ENCODE results near the gene EVA1C. TPM values are rescaled to one million over a fixed set of nuclear protein-coding genes. Genes with fewer than 3 reads are reported as not detected.

Gene EVA1C
- total and polyA plus RNA-seq, 9 of the 15 experiments (the other 6 are each of a cell fraction or from before 2014, with no cell fraction given) = 0.22 TPM; not detected in 8

DNA sequence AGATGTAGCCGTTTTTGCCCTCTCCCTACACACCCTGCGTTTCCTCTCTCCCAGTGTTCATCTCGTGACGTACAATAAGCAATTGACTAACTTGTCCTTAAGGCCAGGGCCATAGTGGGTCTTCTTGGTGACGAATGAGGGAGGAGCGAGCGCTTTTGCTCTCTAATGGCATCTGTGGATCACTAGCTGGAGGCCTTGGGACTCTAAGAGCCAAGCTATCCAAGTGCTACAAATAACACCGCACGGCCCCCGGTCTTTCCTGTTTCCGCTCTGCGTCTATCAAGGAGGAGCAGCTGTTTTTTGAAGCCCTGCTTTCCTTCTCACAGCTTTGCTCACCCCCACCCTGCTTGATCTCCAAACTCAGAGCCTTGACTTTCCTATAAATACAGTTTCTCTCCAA, 25.2 kb downstream of the EVA1C start (continued):
- TF ChIP-seq, protein P1, sequence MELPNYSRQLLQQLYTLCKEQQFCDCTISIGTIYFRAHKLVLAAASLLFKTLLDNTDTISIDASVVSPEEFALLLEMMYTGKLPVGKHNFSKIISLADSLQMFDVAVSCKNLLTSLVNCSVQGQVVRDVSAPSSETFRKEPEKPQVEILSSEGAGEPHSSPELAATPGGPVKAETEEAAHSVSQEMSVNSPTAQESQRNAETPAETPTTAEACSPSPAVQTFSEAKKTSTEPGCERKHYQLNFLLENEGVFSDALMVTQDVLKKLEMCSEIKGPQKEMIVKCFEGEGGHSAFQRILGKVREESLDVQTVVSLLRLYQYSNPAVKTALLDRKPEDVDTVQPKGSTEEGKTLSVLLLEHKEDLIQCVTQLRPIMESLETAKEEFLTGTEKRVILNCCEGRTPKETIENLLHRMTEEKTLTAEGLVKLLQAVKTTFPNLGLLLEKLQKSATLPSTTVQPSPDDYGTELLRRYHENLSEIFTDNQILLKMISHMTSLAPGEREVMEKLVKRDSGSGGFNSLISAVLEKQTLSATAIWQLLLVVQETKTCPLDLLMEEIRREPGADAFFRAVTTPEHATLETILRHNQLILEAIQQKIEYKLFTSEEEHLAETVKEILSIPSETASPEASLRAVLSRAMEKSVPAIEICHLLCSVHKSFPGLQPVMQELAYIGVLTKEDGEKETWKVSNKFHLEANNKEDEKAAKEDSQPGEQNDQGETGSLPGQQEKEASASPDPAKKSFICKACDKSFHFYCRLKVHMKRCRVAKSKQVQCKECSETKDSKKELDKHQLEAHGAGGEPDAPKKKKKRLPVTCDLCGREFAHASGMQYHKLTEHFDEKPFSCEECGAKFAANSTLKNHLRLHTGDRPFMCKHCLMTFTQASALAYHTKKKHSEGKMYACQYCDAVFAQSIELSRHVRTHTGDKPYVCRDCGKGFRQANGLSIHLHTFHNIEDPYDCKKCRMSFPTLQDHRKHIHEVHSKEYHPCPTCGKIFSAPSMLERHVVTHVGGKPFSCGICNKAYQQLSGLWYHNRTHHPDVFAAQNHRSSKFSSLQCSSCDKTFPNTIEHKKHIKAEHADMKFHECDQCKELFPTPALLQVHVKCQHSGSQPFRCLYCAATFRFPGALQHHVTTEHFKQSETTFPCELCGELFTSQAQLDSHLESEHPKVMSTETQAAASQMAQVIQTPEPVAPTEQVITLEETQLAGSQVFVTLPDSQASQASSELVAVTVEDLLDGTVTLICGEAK (IDR thresholded peaks at IDR 0.05) = peak; percentile 69
- TF ChIP-seq, protein P1 (CRISPR knock-in tag; IDR thresholded peaks at IDR 0.05) = no peak
- TF ChIP-seq, protein P2, sequence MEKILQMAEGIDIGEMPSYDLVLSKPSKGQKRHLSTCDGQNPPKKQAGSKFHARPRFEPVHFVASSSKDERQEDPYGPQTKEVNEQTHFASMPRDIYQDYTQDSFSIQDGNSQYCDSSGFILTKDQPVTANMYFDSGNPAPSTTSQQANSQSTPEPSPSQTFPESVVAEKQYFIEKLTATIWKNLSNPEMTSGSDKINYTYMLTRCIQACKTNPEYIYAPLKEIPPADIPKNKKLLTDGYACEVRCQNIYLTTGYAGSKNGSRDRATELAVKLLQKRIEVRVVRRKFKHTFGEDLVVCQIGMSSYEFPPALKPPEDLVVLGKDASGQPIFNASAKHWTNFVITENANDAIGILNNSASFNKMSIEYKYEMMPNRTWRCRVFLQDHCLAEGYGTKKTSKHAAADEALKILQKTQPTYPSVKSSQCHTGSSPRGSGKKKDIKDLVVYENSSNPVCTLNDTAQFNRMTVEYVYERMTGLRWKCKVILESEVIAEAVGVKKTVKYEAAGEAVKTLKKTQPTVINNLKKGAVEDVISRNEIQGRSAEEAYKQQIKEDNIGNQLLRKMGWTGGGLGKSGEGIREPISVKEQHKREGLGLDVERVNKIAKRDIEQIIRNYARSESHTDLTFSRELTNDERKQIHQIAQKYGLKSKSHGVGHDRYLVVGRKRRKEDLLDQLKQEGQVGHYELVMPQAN (IDR thresholded peaks at IDR 0.05; ENCODE audit: borderline replicate concordance) = no peak
- 0 out of 2 replicates have a peak, but pooled peaks have one; percentile 46 for TF ChIP-seq DIDO1 (tag; IDR thresholded peaks at IDR 0.05; ENCODE audit: low read depth)
